Measurements from ENCODE around the gene TICRR. TPM values are rescaled to one million over a fixed set of nuclear protein-coding genes. Genes with fewer than 3 reads are reported as not detected.

Gene TICRR, protein sequence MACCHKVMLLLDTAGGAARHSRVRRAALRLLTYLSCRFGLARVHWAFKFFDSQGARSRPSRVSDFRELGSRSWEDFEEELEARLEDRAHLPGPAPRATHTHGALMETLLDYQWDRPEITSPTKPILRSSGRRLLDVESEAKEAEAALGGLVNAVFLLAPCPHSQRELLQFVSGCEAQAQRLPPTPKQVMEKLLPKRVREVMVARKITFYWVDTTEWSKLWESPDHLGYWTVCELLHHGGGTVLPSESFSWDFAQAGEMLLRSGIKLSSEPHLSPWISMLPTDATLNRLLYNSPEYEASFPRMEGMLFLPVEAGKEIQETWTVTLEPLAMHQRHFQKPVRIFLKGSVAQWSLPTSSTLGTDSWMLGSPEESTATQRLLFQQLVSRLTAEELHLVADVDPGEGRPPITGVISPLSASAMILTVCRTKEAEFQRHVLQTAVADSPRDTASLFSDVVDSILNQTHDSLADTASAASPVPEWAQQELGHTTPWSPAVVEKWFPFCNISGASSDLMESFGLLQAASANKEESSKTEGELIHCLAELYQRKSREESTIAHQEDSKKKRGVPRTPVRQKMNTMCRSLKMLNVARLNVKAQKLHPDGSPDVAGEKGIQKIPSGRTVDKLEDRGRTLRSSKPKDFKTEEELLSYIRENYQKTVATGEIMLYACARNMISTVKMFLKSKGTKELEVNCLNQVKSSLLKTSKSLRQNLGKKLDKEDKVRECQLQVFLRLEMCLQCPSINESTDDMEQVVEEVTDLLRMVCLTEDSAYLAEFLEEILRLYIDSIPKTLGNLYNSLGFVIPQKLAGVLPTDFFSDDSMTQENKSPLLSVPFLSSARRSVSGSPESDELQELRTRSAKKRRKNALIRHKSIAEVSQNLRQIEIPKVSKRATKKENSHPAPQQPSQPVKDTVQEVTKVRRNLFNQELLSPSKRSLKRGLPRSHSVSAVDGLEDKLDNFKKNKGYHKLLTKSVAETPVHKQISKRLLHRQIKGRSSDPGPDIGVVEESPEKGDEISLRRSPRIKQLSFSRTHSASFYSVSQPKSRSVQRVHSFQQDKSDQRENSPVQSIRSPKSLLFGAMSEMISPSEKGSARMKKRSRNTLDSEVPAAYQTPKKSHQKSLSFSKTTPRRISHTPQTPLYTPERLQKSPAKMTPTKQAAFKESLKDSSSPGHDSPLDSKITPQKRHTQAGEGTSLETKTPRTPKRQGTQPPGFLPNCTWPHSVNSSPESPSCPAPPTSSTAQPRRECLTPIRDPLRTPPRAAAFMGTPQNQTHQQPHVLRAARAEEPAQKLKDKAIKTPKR (N-terminal part only)
- 0.21 and 1.4 TPM in 2 replicates for total RNA-seq

GRCh38 chr15:89575146-89575655, at the start of gene TICRR:
Gene TICRR (plus strand): TSS chr15:89575469. CDS start chr15:89575587, 118 bp downstream.

DNA sequence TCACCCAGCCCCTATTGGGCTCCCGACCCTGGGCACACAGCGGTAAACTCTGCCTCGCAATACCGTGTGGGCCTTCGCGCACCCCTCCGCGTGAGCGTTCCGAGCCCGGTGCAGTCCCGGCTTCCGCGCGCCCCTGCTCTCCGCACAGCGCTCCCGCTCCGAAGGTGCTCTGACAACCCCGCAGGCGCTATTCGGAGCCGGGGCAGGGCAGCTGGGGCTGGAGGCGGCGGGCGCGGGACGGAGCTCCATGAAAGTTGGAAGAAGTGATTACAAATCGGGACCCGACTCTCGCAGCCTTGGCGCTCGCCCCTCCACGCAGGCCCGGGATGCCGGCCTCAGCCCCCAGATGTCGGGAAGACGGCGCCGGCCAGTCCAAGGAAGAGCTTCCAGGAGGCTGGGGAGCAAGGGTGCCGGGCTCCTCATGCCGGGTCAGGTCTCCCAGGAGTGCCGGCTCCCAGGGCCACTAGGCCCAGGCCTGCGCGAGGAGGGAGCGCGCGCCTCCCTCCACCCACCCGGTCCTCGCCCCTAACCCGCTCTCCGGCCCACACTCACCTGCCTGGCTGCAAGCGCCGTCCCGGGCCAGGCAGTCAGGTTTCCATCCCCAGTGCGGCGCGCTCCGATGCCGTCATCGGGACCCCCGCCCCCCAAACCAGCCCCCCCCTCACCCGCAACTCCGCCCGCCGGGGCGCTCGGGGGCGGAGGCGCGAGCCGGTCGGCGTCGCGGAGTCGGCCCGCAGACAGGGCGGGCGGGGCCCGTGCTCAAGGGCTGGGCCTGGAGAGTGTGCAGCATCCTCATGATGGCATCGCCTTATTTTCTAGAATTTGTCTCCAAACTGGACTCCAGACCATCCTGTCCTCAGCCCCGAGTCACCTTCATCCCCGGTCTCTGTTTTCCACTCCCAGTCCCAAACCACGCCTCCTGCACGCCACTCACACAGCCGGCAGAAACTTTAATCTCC, 79.9 kb downstream of the TICRR start, which contains the start of gene KIF7:
Gene KIF7 (minus strand): TSS at position 621 of the 959 bp plus-strand sequence. CDS start 2,537 bp downstream, outside the sequence.

Other genes with a start within 250 kb of the TICRR start
- gene POLG, start 240.6 kb upstream of the TICRR start, total RNA-seq = 120 and 131 TPM in 2 replicates
- gene RHCG, start 78.9 kb upstream of the TICRR start, total RNA-seq = 196 and 310 TPM in 2 replicates
- gene KIF7, start 80.0 kb downstream of the TICRR start, total RNA-seq = 1.2 and 1.7 TPM in 2 replicates
- 0.24 TPM in 1 of 2 replicates, not detected in the other for gene PLIN1, start 103.9 kb downstream of the TICRR start, total RNA-seq
- gene PEX11A, start 115.3 kb downstream of the TICRR start, total RNA-seq = 6.7 and 7.0 TPM in 2 replicates
- gene WDR93, start 115.3 kb downstream of the TICRR start, total RNA-seq = not detected in 2 replicates
- under 0.01 and 0.43 TPM in 2 replicates for gene MESP1, start 175.8 kb downstream of the TICRR start, total RNA-seq
- 0.48 and 1.3 TPM in 2 replicates for gene MESP2, start 200.9 kb downstream of the TICRR start, total RNA-seq
- 0.43 and 8.7 TPM in 2 replicates for gene ANPEP, start 239.4 kb downstream of the TICRR start, total RNA-seq